T follicular helper cell (primary cell): Measurements from ENCODE around the gene DNER.
"Not testable (repeated sequence)": the region's sequence is repeated elsewhere in the genome, so short reads cannot be mapped to it uniquely, and the experiment has no call there.

ENCODE experiments used
- DNase-seq: peaks from one replicate; pipeline ENCODE4 v3.0.0-alpha.2; 2020; ENCODE audit warnings: low read depth

The DNER gene

DNA sequence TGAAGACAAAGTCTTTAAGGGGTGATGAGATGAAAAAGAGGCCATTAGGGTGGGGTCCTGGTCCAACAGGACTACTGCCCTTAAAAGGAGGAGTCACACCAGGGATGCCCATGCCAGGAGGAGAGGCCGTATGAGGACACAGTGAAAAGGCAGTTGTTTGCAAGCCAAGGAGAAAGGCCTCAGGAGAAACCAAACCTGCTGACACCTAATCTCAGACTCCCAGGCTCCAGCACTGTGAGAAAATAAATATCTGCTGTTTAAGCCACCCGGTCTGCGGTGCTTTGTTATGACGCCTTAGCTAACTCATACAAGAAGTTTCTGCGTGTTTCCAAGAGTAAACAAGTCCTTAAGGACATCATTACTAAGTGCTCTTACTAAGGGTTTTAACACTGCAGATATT is 93.6 kb downstream of the DNER start:
- no peak for DNase-seq

DNA sequence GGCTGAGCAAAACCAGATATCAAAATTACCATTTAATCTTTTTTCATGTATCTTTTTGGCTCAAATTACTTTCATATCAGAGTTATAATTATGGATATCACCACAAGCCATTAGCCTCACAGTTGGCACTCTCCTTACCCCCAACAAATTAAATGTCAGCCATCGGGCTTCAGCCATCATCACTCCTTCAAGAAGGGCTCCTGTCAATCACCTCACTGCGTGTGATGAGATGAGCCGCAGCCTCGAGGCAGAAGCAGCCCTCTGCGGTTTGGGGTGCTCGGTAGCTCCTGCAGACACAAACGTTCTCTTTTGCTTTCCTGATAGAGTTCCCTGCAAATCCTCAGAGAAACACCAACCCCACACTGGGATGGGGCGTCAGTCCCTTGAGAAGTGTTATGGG is 94.1 kb downstream of the DNER start:
- DNase-seq: no peak

GRCh38 chr2:229616433-229616832 is 97.9 kb downstream of the DNER start:
- DNase-seq: no peak

DNA sequence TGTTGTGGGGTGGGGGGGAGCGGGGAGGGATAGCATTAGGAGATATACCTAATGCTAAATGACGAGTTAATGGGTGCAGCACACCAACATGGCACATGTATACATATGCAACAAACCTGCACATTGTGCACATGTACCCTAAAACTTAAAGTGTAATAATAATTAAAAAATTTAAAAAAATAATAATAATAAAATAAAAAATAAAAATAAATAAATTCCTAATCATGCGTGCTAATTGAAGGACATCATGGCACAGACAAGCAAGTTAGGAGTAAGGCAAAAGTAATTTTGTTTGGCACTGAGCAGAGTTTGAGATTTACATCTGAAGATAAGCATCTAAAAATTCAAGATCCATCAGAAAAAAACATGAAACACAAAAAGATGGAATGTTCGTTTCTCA is 100.3 kb downstream of the DNER start:
- DNase-seq: not testable (repeated sequence)

- no peak for DNase-seq
These were observed 101.9 kb downstream of the DNER start for GRCh38 chr2:229612384-229612971.

DNA sequence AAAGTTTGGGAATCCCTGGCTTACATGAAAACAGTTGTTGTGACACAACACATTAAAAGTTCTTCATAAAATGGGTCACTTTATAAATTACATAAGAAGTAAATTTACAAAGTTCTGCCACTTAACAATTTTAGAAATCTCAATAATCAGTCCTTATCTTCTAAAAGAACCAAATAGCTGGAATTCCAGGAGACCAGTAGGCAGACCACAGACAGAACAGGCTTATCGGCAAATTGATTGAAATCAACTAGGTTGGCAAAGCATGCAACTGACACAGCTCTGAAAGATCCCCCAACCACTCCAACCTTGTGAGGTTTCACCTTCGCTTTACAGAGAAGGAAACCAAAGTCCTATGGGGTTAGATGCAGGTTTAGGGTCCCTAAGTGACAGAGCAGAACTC is 103.0 kb downstream of the DNER start:
- no peak for DNase-seq

DNA sequence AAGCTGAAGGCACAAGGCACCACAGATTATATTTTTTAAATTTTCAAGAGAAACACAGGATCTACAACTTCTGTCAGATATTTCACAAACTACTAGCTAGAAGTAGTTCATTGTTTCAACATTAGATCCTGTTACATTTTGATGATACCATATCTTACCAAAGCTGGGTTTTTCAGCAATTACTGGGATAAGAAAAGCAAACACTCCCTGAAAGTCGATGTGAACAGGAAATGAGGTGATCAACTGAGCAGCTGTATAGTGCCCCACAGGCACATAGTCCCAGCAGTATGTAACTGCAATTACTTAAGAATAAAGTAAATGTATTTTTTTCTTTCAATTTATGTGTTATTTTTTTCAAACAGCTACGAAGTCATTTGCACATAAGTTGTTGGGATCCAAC is 103.5 kb downstream of the DNER start:
- no peak for DNase-seq

GRCh38 chr2:229610333-229610732 is 104.0 kb downstream of the DNER start:
- no peak for DNase-seq

GRCh38 chr2:229601936-229602335 is 112.4 kb downstream of the DNER start:
- no peak for DNase-seq

DNA sequence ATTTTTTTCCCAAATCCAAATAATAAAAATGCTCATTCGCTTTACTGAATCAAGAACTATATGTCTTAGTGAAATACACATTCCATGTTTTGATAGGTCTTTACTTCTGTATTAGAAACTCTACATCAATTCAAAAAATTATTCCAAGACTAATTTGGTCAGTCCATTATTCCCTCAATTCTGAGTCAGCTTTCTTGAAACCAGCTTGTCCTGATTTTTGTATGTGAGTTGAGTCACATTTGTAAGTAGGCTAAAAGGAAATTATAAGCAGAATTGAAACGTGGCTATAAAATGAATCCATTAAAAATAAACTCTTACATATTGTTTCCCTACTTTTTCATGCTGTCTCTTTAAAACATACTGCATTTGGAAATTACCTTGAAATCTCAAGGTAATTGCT is 113.0 kb downstream of the DNER start:
- DNase-seq: no peak

DNA sequence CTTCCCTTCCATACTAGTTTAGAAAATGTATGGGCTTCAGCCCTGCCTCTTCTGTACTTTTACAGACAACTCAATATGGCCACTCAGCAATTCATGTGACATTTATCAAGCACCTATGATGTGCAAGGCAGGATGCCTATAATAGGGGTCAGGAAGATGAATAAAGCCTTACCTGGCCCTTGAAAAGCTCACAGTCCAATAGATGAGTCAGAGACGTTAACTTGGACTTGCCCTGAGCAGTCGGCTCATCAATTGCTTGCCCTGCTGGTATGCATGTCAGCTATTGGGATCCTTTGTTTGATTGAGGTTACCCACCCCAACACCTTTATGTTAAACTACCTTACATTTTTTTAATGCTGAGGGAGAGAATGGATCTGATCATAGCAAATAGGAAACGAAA is 116.1 kb downstream of the DNER start:
- no peak for DNase-seq

DNA sequence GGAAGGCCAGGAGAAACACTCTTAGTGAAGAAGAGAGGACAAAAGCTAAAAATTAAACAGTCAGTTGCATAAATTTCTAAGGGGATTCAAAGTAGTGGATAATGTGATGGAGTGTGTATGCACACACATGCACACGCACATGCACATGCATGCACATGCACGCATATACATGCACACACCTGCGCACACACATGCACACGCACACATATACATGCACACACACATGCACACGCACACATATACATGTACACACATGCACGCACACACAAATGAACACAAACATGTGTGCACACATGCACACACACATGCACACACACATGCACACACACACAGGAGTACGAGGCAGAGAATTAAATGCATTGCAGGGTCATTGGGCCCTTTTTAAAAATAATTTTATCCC is 117.6 kb downstream of the DNER start:
- DNase-seq: no peak

GRCh38 chr2:229591611-229592010 is 122.7 kb downstream of the DNER start:
- DNase-seq: no peak

GRCh38 chr2:229586746-229587705 is 127.3 kb downstream of the DNER start:
- DNase-seq: no peak

DNA sequence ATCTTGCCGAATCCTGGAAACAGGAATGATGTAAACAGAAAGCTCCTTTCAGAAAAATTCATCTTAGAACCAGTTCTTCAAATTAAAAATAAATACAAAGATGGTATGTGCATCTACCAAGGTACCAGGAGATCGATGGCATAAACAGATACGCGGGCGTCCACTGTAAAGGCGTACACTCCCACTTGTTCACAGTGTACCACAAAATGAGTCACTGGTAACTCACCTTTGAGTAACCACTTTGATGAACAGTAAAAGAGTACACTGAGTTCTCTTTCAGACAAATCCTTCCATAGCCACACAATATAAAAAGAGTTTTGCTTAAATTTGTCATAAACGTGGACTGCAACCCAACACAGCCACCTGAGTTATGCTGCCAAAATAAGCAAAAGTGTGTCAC is 128.3 kb downstream of the DNER start:
- no peak for DNase-seq

DNA sequence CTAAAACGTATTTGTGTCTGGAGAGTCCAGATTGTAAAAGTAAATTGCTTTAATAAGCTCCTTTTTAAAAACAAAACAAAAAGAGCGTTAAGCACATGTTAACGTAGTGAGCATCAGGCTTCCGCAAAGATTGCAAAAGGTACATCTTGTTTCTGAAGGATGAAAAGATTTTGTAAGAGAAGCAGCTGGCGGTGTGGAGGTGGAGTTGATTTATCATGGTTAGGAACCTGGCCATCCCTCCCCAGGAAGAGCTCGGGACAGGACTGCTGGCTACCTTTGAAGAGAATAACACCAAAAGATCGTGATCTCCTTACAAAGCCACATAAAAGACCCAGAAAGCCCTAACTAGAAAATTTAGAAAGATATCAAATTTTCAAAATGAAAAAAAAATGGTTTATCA is 132.2 kb downstream of the DNER start:
- DNase-seq: no peak

- no peak for DNase-seq
These were observed 136.1 kb downstream of the DNER start for GRCh38 chr2:229578052-229578846.

DNA sequence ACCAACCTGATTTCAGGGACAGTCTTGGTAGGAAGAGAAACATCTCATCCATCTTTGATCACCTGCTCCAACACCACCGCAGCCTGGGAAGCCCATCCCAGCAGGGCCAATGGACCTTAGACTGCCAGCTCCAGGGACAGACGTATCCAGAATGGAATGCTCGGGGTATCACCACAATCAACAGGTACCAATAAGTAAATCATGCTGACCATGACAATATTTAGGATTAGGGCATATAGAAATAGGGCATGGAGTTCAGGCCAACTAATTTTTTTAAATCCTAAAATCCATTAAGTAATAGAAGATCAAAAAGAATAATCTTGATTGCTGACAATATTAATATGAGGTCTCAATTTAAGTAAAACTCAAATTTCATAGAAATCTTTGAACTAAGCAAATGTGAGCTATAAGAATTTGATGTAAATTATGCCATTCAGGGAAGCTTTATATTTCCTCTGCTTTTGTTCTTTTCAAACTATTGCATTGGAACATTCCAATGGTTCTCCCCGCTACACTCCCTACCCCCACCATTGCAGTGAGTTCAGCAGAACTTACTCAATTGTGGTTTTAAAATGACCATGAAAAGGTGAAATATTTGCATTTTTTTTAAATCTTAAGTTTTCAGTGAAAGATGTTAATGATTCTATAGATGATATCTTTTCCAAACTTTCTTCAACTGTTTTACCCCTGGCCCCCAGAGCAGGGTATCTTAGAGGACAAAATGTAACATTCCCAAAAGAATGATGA is 138.6 kb downstream of the DNER start:
- no peak for DNase-seq

GRCh38 chr2:229572507-229573271 is 141.7 kb downstream of the DNER start:
- DNase-seq: no peak

DNA sequence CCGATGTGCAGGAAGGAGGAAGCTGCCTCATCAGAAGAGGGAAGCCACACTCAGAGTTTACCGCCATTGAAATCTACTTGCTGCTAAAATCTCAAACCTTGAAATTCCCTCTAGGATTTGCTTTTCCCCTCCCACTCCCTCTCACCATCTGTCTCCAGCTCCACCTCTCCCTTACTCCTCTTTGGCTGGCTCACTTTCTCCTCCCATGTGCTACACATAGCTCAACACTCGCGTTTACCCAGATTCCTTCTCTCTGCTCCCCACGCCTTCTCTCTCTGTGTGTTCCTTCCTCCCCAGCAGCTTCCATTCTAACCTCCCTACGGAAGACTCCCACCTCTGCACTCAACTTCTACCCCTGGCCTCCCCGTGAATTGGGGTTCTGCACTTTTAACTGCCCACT is 143.1 kb downstream of the DNER start:
- DNase-seq: no peak

DNA sequence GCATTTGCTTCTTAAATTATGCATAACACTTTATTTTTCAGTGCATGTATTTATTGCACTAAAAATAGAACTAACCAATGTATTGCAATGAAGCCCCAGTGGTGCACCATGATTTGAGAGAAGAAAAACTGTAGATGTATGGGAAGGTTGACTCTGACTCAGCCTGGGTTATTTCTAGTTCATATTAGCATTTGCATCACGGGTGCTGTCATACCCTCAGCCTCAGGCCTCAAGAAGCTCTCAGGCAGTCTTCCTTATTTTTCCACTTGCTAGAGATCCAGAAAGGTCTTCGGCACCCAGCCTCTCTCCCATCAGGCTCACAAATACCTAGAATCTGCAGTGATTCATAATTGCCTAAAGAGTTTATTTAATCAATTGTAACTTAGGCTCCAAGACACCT is 148.0 kb downstream of the DNER start:
- DNase-seq: no peak
